GM18870 (cell line): ENCODE data around the gene OTUB1.

Experiments used
- ATAC-seq: cut with Tn5 transposase; IDR thresholded peaks from one replicate; pipeline ENCODE4 v1.9.1; 2021; ENCODE audit warnings: moderate library complexity; ENCODE audit not compliant: unreplicated experiment

OTUB1 gene

DNA sequence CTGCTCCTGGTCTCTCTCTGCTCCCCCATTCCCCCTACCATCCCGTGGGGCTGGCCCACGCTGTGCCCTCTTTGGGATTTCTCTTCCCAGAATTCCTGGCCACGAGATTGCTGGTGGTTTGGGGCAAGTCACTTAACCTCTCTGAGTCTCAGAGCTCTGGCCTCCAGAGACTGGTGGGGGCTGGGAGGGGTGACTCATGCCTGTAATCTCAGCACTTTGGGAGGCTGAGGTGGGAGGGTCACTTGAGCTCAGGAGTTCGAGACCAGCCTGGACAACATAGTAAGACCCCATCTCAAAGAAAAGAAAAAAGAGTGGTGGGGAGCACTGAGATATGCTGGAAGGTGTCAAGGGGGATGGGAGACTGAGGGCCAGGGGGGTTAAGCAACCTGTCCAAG lies 18.3 kb downstream of the OTUB1 start:
- ATAC-seq: no peak

DNA sequence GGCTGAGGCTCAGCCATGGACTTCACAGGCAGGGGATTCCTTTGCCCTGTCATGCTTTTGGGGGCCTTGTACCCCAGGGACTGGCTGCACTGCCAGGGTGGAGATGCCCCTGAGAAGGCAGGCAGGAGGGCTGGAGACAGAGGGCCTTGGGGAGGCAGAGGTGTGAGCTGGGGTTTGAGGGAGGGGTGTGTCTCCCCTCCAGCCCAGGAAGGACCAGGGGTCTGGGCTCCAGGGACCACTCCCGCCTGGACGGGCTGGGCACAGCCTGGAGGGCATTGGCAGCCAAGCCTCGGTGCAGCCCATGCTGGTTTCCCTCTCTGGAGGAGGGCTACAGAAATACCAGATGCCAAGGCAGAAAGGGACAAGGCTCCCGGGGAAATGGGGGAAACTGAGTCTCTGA lies 19.5 kb downstream of the OTUB1 start:
- no peak for ATAC-seq

DNA sequence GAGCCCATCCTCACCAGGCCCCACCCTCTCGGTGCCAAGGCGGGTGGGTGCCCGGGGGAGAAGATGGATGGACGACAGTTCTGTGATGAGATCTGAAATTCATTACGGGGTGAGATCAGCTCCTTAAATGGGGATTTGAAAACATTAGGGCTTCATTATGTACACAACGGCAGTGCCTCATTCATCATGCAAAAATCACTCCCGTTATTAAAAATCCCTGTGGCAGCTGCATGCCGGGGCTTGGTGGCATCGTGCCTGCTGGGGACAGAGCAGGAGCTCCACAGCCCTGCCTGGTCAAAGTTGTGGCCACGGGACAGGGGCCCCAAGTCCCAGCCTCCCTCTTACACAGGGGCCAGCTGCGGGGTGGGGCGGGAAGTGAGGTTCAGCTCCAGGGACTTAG lies 20.2 kb downstream of the OTUB1 start:
- ATAC-seq: no peak

DNA sequence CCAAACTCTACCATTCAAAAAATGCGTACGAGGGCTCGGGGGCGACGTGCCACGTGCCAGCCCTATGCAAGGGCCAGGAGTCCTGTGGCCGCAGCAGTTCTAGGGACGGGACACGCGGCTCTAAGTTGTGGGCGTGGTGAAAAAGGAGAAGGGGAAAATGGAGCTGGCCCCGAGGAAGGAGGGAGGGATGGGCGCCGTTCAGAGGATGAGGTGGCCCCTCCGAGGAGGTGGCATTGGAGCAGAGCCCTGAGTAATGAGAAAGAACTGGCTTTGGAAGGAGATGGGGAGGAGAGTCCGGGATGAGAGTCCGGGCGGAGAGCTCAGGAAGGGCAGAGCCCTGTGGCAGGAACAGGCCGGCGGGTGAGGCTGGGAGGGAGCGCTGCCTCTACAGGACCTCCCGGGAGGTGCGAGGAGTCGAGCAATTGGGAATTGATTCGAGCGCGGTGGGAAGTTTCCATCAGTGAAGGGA lies 21.0 kb downstream of the OTUB1 start:
- ATAC-seq: no peak

DNA sequence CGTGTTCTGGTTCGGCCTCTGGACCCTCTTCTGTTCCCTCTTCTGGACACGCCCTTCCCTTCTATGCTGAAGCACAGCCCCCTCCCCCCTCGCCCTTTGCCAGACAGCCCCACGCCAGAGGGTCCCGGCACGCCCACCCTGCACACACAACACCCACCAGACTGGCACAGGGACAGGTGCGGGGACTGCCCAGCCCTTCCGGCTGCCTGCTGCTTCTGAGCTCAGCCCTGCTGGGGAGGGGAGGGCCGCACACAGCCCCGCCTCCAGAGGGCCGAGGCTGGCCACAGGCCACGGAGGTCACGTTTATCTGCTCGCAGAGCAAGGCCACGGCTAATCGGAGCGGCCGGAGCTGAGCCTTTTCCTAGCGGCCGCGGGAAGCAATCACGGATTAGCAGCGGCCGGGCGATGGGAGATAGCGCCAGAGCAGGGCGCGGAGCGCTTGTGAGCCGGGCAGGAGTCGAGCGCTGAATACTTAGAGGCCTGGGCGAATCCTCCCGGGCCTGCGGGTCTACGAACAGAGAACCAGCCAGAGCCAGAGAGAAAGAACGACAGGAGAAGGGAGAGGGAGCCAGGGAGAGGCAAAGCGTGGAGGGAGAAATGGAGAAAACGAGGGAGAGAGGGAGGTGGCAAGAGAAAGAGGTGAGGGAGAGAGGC lies 21.5 kb downstream of the OTUB1 start:
- ATAC-seq: no peak

DNA sequence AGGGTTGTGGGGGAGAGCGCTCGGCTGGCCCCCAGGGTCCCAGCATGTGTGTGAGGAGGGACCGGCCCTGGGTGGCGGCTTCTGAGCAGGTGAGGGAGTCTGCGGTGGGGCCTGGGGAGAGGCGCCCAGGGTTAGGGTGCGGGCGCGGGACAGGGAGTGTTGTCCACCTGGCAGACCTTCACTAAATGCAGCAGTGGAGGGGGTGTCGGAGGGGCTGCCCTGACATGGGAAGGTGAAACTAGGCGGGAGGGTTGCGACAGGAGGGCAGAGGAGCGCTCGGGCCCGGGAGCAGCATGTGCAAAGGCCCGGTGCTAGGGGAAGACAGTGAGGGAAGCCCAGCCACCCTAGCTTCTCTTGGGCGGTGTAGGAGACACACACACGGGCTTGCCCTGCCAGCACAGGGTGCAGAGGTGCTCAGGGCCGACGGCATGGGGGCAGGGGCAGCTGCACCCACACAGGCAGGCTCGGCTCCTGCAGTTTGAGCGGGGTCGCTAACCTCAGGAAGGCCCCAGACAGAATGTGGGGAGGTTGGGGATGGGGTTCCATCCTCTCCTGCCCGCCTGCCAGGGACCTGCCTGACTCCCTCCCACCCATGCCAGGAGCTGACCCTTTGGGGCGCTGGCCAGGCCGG lies 22.2 kb downstream of the OTUB1 start:
- ATAC-seq: no peak

DNA sequence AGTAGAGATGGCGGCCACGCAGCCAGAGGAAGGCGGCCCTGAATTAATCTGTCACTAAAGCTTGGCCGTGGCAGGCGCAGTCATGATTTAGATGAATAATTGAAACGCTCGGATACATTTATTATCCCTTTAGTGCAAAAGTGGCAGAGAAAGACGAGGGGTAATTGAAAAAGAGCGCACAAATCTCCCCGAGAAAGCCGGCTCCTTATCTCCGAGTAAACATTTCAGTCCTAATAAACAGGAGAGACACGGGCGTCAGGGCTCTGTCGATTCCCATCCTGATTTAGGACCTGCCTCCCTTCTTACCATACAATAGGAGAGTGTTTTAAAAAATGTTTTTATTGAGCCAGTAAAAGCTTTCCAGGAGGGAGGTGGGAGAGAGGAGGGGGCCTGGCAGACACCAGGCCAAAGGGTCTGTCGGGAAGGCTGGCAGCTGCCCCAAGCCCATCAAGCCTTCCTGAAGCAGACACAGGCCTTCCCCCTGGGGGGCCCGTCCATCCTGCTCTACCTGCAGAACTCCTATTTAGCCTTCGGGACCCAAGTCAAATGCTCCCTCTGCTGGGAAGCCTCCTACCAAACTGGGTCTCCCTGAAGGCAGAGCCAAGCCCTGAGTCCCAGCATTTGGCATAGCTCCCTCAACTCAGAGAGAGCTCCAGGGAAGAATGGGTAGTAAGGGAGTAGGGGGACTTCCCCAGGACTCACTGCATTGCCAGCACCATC lies 22.8 kb downstream of the OTUB1 start:
- no peak for ATAC-seq

DNA sequence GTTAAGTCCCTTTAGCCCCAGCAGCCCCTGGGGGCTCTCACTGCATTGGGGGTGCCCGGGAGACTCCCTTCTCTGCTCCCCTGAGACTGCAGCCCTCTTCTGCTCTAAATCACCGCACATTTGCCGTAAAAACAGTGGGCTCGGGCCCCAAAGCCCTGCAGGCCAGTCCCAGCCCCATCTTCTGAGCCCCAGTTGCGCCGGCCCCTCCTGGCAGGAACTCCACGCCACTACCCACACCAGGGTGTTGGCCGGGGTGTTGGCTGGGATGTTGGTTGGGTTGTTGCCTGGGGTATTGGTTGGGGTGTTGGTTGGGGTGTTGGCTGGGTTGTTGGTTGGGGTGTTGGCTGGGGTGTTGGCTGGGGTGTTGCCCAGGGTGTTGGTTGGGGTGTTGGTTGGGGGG lies 23.5 kb downstream of the OTUB1 start:
- ATAC-seq: no peak

DNA sequence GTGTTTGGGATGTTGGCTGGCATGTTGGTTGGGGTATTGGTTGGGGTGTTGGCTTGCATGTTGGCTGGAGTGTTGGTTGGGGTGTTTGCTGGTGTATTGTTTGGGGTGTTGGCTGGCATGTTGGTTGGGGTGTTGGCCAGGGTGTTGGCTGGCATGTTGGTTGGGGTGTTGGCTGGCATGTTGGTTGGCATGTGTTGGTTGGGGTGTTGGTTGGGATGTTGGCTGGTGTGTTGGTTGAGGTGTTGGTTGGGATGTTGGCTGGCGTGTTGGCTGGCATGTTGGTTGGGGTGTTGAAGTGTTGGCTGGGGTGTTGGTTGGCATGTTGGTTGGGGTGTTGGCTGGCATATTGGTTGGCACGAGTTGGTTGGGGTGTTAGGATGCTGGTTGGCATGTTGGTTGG lies 24.5 kb downstream of the OTUB1 start:
- no peak for ATAC-seq

DNA sequence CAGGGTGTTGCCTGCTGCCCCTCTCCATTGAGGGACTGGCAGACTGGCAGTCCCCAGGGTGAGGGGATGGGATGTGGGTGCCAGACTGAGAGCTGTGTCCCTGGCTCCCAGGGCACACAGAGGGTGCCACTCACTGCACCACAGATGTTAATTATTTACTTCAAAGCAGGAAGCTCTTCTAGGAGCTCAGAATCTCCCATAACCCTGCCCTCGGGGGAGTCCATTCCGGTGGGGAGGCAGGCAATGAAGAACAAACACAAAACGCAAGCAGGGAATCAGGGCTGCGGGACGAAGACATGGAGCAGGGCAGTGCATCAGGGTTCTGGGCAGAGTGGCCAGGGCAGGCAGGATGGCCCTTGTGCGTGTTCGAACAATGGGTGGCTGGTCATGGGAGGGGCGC lies 25.1 kb downstream of the OTUB1 start:
- ATAC-seq: no peak

DNA sequence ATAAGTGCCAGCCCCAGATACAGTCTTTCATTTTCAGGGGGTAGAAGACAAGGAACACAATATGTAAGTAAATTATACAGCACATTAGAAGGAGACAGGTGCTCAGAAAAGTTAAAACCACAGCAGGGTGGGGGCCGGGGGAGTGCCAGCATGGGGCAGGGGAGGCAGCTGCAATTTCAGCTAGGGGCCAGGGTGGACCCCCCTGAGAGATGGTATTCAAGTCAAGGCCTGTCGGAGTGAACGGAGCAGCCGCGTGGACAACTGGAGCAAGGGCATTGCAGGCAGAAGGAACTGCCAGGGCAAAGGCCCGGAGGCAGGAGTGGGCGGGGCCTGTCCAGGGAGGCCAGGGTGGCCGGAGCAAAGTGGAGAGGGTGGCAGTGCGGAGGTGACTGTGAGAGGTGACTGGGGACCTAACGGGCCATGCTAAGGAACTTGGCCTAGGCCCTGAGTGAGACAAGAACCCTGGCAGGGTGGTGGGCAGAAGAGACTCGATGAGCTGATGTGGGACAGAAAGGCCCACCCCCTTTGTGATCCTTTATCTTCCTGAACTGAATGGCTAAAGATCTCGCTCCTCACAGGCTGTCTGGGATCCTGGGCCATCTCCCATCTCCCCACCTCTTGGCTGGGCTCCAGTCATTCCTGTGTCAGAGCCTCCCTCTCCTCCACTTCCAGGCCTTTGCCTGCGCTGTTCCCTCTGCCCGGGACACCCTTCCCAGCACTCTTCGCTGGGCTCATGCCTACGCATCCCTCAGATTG lies 27.1 kb downstream of the OTUB1 start:
- ATAC-seq: no peak

DNA sequence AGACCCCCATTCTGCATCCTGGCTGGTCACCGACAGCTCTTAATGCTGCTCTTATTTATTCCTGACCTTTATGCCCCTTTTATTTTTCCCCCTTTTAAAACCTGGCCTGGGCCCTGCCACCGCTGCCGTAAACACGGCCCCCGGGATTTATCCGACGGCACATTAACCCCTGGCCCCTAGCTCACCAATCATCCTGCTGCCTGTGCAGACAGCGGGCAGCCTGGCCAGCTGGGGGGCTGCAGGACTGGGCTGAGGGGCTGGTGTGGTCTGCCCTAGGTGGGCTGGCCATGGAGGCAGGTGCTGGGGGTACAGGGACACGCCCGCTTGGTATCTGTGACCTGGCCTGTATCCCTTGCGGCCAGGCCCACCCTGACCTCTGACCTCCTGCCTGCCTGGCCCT lies 28.1 kb downstream of the OTUB1 start:
- ATAC-seq: no peak

DNA sequence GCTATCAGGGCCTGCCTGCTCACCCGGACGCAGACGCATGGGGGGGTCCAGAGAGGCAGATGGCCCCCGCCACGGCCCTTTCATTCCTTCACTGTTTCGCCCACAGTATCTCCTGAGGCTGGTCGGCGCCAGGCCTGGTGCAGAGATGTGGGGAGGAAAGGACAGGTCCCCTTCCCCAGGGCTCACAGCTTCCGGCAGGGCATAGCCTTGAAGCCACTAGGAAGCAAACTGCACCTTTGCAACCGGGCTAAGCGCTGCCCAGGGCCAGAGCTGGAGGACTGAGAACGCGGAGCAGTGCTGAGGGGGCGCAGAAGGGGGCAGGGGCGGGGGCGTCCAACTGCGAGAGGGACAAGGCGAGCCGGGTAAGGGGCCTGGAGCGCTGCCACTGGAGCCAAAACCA lies 29.3 kb downstream of the OTUB1 start:
- no peak for ATAC-seq

DNA sequence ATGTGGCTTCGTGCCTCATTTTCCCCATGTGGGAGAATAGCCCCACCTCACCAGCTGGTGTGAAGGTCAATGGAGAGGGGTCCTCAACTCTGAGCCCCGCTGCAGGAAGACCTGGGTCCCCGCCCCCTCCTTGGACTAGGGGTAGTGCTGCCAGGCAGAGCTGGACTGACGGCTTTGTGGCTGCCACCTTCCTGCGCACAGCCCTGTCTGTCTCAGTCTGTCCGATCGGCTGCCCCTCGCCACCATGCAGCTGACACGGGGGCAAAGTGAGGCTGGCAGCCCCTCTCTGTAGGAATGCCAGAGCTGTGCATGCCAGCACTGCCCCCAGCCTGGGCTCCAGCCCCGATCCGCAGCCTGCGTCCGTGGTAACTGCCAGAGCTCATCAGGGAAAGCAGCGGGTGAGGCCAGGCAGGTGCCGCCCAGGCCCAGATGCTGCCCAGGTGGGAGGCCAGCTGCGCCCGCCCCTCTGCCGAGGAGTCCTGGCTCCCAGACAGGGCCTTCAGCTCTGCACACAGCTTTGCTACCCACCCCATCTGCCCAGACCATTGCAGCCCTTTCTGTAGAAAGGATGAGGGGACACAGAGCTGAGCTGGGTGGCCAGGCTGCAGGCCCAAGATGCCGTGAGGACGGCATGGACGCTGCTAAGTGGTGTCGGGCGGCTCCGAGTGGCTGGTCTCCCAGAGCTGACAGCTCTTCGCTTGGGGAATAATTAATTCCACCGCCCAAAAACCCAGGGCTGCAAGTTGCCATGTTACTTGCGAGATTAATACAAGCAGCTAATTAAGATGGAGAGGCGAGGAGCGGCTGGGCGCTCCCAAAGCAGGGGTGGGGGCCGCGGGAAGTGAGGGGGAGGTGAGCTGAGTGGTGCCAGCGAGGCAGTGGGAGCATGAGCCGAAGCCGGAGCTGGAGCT lies 30.0 kb downstream of the OTUB1 start:
- ATAC-seq: no peak

DNA sequence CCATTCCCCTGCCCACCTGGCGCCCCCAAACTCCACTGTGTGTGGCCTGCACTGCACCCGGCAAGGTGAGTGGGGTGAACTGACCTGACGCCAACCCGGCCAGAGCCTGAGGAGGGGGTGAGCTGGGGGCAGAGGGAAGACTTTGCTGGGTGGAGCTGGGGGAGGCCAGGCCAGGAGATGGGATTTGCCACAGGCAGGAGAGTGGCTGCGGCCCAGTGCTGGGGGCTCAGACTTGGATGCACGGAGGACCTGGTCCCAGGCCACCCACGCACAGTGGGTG lies 31.6 kb downstream of the OTUB1 start:
- ATAC-seq: no peak

DNA sequence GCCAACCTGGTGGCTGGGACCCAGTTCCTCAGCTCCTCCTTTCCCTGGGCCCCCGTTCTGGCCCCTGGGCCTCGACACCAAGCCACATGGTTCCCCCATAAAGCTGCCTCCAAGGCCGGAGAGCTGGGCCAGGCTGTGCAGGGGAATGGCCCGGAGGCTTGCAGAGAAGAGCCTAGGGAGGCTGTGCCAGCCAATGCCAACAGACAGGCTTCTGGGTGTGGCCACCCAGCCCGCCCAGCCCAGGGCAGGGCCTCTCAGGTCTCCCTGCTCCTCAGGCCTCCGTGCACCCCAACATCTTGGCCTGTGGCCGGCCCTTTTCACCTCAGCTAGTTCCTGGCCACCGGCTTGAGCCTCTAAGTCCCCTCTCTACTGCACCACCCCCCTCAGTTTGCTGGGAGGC lies 32.1 kb downstream of the OTUB1 start:
- ATAC-seq: no peak

DNA sequence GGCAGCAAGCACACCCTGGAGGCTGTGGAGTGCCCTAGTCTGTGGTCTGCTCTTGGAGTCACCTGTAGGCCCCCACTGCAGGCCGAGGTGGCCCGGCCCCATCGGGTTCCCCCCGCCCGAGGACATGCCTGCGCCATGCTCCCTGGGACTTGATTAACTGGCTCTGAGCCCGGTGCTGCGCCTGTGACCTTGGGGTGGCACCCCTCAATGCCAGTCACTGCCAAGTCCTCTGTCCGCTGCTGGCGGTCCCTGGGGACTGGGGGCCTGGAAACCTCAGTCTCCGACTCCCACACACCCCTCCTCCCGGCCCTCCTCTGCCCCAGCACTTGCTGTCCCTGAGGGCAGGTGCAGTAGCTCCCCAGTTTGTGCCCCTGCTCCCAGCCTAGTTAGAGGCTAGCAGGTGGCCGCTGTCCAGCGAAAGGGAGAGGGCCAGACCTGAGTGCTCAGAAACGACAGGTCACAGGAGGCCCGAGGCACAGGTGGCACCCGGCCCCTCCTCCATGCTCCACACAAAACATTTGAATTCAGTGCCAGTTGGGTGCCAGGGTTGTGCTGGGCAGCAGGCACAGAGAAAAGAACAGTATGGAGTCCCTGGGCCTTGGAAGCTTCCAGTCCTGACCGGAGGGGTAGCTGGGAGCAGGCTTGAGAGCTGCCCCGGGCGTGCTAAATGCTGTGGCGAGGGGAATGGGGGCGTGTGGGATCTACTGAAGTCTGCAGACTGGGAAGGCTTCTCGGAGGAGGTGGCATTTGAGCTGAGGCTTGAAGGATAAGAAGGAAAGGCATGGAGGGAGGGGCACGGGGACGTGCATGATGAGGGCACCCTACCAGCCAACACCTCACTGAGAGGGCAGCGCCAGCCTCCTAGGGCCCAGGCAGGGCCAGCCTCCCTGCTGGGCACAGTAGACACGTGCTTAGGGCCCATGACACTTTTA lies 33.1 kb downstream of the OTUB1 start:
- no peak for ATAC-seq

DNA sequence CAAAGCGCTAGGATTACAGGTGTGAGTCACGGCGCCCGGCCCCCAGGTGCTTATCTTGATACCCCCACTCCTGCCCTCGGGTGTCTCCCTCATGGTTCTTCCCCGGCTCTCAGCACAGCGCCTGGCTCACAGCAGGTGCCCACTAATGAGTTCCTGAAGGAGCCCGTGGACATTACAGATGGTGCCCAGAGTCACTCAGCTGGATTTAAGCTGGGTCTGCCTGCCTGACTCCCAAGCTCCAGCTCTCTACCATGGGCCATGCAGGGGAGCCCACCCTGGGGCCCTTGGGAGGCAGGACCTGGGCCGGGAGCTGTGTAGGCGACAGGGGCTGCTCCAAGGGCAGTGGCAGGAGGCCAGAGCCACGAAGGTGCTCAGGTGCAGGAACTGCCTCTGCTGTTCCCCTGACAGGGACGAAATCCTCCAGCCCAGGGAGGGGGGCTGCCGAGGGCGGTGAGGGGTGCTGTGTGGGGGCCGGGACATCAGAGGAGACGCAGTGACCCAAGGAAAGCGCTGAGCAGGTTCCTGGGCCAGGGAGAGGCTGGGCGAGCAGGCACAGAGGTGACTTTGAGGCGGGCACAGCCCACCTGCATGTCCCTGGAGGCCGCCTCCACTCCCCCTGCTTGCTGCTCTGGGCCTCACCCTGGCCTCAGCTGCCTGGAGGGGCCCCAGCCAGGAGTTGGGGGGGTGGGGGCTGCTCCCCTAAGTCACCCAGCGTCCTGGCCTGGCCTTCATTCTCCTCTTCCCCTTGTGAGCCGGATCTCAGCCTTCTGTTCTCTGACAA lies 34.9 kb downstream of the OTUB1 start:
- ATAC-seq: no peak

DNA sequence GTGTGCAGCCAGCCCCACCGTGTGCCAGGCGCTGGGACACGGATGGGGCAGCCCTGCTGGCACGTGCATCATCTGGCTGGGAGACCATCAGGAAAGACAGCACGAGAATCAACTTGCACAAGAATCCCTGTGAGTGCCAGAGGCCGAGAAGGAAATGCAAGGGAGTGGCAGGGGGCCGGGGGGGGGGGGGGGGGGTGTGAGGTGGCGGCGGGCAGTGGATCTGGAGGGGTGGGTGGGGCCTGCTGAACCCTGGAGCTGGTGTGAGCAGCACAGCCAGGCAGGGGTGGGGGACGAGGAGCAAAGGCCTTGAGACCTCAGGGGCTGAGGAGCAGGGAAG lies 35.5 kb downstream of the OTUB1 start:
- no peak for ATAC-seq
